SW480 (cell line): Measurements from ENCODE around the gene CD248.
"Not testable (repeated sequence)": the region's sequence is repeated elsewhere in the genome, so short reads cannot be mapped to it uniquely, and the experiment has no call there.

Experiments
- DNase-seq: peaks from one replicate; pipeline ENCODE4 v3.0.0-alpha.2; 2016; ENCODE audit warnings: low spot score

CD248 gene

GRCh38 chr11:66313321-66314185 lies 3.3 kb downstream of the CD248 start:
- DNase-seq = no peak

GRCh38 chr11:66312549-66313320 lies 4.1 kb downstream of the CD248 start:
- DNase-seq = peak; percentile 98

GRCh38 chr11:66311965-66312548 lies 4.8 kb downstream of the CD248 start:
- peak; percentile 95 for DNase-seq

DNA sequence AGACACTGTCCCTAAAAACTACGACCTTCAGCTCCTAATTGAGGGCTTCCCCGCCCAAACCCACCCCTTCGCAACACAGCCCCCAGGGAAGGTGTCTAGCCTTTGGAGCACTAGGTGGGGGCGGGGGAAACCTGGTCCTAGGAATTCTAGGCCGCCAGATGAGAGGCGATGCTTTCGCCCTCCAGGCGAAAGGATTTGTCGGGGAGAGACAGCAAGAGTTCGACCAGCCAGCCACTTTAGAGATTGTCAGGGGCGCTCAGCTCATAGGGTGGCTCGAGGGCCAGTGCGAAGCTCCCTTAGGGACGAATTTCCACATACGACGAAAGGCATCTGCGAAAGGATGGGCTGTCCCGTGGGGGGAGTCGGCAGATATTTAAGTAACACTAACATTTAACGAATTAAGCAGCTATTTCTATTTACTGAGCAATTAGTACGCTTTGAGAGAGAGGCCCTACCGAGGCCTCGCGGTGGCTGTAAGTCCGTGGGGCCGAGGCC lies 5.3 kb downstream of the CD248 start:
- no peak for DNase-seq

- DNase-seq = not testable (repeated sequence)
Observed at GRCh38 chr11:66310803-66311440, 5.9 kb downstream of the CD248 start.

- no peak for DNase-seq
Observed at GRCh38 chr11:66310324-66310723, 6.5 kb downstream of the CD248 start.

DNA sequence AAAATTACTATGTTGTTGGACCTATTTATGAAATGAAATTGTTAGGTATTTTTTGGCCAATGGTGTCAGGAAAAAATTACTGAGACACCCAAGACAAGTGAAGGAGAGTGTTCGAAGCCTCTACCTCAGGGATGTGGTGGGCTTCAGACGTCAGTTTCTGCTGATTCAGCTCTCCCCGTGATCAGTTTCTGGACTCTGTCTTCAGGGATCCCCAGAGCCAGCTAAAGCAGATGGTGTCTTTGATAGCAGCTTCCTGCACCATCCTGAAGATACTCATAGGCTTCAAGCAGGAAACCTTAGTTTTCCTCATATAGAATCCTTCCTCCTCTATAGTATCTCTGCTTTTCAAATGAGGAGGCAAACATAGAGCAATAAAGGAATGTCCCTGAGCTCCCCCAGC lies 7.4 kb downstream of the CD248 start:
- no peak for DNase-seq

DNA sequence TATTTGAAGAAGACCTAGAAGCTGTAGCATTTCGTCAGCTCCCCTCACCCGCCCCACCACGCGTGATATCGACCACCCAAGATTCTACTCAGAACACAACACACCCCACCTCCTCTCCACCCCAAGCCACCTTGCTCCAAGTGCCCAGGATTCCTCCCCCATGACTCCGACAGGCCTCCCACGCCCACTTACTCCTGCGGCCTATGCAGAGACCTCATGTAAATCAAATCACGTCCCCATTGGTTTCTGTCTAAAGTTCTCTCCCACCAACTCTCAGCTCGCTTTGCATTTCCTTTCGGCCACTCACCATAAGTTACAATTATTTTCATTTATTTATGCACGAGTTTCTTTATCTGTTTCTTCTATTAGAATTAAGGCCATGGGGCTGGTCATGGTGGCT lies 14.2 kb downstream of the CD248 start:
- DNase-seq = no peak

GRCh38 chr11:66299186-66299585 lies 17.7 kb downstream of the CD248 start:
- no peak for DNase-seq

DNA sequence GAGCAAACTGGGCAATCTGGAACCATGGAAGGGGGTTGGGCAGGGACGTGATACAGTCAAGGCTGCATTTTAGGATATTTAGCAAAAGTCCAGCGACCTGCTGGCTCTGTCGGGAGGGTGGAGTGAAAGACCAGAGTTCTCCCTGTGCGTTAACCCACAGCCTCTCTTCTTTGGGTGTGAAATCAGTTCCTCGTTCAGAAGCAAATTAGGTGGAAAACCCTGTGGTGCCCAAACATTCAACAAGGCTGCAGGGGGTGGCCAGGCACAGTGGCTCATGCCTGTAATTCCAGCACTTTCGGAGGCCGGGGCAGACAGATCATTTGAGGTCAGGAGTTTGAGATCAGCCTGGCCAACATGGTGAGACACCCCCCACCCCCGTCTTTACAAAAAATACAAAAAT lies 19.2 kb downstream of the CD248 start:
- DNase-seq = no peak

DNA sequence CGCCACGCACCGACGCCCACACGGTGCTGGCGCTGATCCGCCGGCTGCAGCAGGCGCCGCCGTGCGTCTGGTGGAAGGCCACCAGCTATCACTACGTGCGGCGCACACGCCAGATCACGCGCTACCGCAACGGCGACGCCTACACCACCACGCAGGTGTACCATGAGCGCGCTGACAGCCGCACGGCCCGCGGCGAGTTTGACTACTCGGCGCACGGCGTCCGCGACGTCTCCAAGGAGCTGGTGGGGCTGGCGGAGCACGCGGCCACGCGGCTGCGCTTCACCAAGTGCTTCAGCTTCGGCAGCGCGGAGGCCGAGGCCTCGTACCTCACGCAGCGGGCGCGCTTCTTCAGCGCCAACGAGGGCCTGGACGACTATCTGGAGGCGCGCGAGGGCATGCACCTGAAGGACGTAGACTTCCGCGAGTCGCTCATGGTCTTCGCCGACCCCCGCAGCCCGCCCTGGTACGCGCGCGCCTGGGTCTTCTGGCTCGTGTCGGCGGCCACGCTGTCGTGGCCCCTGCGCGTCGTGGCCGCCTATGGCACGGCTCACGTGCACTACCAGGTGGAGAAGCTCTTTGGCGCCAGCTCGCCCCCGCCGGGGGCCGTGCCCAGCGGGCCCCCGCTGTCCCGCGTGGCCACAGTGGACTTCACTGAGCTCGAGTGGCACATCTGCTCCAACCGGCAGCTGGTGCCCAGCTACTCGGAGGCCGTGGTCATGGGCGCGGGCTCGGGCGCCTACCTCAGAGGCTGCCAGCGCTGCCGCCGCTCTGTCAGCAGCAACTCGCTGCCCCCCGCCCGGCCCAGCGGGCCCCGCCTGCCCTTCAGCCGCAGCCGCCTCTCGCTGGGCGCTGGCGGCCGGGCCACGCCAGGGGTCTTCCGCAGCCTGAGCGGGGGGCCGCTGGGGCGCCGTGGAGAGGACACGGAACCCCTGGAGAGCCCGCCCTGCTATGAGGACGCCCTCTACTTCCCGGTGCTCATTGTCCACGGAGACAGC lies 21.9 kb downstream of the CD248 start:
- no peak for DNase-seq

DNA sequence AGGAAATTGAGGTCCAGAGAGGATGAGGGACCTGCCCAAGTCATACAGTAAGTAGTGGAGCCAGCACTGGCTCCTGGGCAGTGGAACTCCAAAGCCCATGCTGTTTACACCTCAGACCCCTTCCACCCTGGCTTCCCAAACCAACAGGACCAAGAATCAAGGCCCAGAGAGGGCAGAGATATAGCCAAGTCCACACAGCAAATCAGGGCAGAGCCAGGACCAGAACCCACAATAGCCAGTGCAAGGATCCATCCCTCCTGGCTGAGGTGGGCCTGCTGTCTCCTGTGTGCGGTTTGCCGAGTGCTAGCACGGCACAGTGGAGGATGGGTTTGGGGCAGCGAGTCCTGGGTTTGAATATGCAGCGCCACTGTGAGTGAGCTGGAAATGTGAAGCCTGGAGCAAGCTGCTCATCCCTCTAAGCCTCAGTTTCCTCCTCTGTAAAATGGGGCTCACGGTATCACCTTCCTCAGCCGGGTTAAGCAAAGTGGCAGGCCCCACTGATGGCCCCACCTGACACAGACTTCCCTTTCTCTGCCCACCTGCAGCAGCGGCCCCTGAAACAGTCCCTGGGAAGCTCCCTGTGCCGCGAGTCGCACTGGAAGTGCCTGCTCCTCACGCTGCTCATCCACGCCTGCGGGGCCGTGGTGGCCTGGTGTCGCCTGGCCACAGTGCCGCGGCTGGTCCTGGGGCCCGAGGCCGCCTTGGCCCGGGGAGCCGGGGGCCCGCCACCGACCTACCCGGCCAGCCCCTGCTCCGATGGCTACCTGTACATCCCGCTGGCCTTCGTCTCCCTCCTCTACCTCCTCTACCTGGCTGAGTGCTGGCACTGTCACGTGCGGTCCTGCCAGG lies 22.8 kb downstream of the CD248 start:
- DNase-seq = no peak

DNA sequence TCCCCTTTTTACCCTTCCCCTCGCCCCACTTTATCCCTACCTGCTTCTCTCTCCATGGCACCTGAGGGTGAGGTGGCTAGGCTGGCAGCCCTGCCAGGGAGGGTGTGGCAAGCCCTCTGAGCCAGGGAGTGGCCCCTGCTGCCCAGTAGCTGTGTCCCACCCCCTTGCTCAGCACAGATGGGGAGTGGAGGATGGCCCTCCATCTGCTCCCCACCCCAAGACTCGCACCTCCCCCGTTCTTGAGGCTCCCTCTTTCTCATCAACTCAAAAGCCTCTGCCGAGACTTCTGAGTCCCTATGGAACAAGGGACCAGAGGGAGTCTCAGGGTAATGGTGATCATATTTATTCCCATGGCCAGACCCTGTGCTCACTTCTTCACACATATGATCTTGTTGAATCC lies 23.5 kb downstream of the CD248 start:
- no peak for DNase-seq

GRCh38 chr11:66292543-66293332 lies 24.1 kb downstream of the CD248 start:
- no peak for DNase-seq

DNA sequence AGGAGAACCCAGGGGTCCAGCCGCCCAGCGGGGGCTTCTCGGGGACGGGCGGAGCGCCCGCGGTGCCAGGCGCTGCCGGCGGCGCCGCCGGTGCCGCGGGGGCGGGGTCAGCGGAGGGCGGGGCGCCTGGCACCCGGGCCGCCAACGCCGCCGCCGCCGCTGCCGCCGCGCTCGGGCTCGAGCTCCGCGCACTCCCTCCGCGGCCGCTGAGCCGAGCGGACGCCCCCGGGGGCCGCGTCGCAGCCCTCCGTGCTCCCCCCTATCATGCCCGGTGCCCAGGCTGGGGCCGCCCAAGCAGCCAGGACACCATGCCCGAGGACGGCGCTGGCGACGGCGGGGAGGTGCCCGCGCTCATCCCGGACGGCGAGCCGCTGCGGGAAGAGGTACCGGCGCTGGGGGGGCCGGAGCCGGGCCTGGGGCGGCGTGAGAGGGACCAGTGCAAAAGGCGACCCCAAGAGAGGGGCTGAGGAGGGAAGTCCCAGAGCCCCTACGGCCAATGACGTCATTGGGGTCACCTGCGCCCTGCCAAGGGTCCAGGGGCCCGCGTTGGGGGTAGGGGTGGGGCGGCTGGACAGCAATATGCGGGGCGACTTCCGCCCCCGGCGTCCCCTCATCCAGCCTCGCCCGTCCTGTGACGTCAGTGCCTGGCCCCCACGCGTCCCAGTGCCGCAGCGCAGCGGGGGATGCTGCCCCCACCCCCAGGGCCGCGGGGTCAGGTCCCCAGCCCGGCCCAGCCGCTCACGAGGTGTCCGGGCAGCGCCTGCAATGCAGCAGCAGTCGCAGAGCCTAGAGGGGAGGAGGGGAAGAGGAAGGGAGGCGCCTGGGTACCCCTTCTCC lies 24.9 kb downstream of the CD248 start, which contains the start of gene TMEM151A:
TSS of gene TMEM151A (plus strand) at position 189 of the 837 bp plus-strand sequence. CDS start at position 309, 120 bp downstream.
- DNase-seq = no peak

DNA sequence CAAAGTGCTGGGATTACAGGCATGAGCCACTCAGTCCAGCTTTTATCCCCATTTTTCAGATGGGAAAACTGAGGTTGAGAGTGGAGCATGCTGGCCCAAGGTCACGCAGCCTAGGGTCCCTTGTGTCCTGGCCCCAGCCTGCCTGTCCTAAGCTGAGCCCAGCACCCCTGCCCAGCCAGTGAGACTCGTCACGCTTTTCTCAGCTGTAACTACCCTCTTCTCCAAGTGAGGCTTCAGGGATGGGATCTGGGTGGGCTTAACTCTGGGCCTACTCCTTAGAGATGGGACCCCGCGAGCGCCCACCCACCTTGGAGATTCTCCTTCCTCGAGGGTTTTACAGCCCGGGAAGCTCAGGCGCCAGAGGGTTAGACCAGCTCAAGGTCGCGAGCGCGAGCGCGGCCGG lies 25.5 kb downstream of the CD248 start:
- DNase-seq = no peak

DNA sequence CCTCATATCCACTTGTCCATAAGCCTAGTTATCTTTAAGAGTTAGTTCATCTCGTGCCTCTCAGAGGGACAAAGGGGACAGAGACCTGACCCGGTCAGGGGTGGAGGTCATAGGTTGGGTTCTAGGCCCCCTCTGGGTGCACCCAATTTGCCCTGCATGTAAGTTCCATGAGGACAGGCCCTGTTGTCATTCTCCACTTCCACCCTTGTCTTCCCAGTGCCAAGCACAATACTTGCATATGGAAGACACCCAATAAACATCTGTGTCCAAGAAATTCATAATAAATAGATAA lies 26.6 kb downstream of the CD248 start:
- no peak for DNase-seq

DNA sequence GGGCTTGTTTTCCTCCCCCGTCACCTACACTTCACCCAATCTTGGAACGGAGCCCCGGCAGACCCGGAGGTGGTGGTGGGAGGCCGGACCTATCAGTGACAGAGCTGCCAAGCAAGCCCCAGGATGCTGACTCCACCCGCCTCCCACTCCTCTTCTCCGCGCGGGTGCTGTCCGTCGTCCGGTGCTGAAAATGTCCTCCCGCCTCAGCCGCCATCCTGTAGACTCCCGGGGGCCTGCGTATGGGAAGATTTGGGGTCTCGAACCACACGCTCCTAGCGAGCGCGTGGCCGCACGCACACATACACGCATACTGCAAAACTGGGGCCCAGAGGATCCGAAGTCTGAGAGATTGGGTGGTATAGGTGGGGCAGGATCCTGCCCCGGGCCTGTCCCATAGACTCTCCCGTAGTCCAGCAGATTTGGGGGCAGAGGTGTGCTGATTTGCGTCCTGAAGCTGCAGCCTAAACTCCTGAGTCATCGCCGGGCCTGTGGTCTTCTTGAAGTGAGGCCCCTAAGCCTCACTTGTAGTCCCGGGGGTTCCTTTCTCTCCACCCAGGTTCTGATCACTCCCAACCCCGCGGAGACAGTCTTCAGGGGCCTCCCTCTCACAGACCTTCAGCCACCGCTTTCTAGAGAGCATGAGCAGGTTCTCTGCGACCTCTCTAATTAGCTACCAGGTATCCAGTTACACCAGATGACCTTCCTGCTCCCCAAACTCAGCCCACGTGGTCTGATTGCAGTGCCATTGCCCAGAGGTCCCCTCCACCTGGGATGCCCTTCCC lies 27.1 kb downstream of the CD248 start:
- no peak for DNase-seq
